PC-3 (cell line): ENCODE measurements around the gene SHCBP1L. TPM values are rescaled to one million over a fixed set of nuclear protein-coding genes. Genes with fewer than 3 reads are reported as not detected.

Source experiments
- ATAC-seq: fragments of 200-7000 bp; cut with Tn5 transposase; 2 replicates; pipeline ENCODE4 v1.9.1; 2020; ENCODE audit warnings: mild to moderate bottlenecking, moderate library complexity
- BruUV-seq: library from RNA; stranded (reverse); fragments of 400-500 nt; replicated peaks from 2 replicates; lab custom pipeline; 2021; lab: Mats Ljungman, UMichigan
- CTCF ChIA-PET: fragments of 300-600 bp; sonication (Branson Sonifier 250); formaldehyde crosslinking; loops from one replicate; lab custom pipeline; 2022; ENCODE audit warnings: antibody characterized with exemption; lab: Charles Lee
- POLR2A ChIA-PET: fragments of 300-600 bp; sonication (Branson Sonifier 250); formaldehyde crosslinking; loops from one replicate; lab custom pipeline; 2022; ENCODE audit warnings: antibody characterized with exemption; ENCODE audit not compliant: unreplicated experiment; lab: Charles Lee
- DNase-seq: peaks from one replicate; pipeline ENCODE4 v3.0.0-alpha.2; 2015
- H2AFZ ChIP-seq: fragments of 300-600 bp; sonication (generic); 2 replicates; pipeline ENCODE4 v1.6.0; 2016; ENCODE audit warnings: antibody characterized with exemption, low read length
- H3F3A ChIP-seq: fragments of 300-600 bp; sonication (generic); one replicate; pipeline ENCODE4 v1.6.0; 2017; ENCODE audit warnings: antibody characterized with exemption, low read length, control low read depth, mild to moderate bottlenecking; ENCODE audit not compliant: unreplicated experiment
- H3K27ac ChIP-seq: fragments of 300-600 bp; sonication (generic); 2 replicates; pipeline ENCODE4 v1.5.1; 2016; ENCODE audit warnings: mild to moderate bottlenecking, low read length
- H3K27me3 ChIP-seq: fragments of 300-600 bp; sonication (generic); 2 replicates; pipeline ENCODE4 v1.6.1; 2016; ENCODE audit warnings: low read length, mixed read lengths
- H3K36me3 ChIP-seq: fragments of 300-600 bp; sonication (generic); 2 replicates; pipeline ENCODE4 v1.6.1; 2016; ENCODE audit warnings: low read depth, mixed run types, low read length, mixed read lengths
- H3K4me1 ChIP-seq: fragments of 300-600 bp; sonication (generic); 2 replicates; pipeline ENCODE4 v1.5.1; 2016; ENCODE audit warnings: low read length; ENCODE audit not compliant: insufficient read depth
- H3K4me2 ChIP-seq: fragments of 300-600 bp; sonication (generic); 2 replicates; pipeline ENCODE4 v1.6.0; 2016; ENCODE audit warnings: low read length
- H3K4me3 ChIP-seq: fragments of 300-600 bp; sonication (generic); 2 replicates; pipeline ENCODE4 v1.5.1; 2016; ENCODE audit warnings: mild to moderate bottlenecking, low read length, mixed read lengths
- H3K79me2 ChIP-seq: fragments of 300-600 bp; sonication (generic); 2 replicates; pipeline ENCODE4 v1.6.1; 2017; ENCODE audit warnings: low read length, mixed read lengths
- H3K9ac ChIP-seq: fragments of 300-600 bp; sonication (generic); 2 replicates; pipeline ENCODE4 v1.6.0; 2016; ENCODE audit warnings: mild to moderate bottlenecking, low read length
- H3K9me2 ChIP-seq: fragments of 300-600 bp; sonication (generic); replicated peaks from 2 replicates; pipeline ENCODE4 v1.6.1; 2016; ENCODE audit warnings: mixed run types, low read length, mixed read lengths
- H3K9me3 ChIP-seq: fragments of 300-600 bp; sonication (generic); 2 replicates; pipeline ENCODE4 v1.6.1; 2016; ENCODE audit warnings: low read length, mixed read lengths
- H4K20me1 ChIP-seq: fragments of 300-600 bp; sonication (generic); 2 replicates; pipeline ENCODE4 v1.6.1; 2016; ENCODE audit warnings: low read length, mixed read lengths
- CTCF ChIP-seq: fragments of 300-600 bp; sonication (generic); conservative IDR thresholded peaks from 2 replicates; pipeline ENCODE4 v1.5.1; 2017; ENCODE audit warnings: antibody characterized with exemption, low read depth, mild to moderate bottlenecking, low read length
- EZH2 ChIP-seq: fragments of 300-600 bp; sonication (generic); IDR thresholded peaks from one replicate; pipeline ENCODE4 v1.6.1; 2017; ENCODE audit warnings: antibody characterized with exemption, mild to moderate bottlenecking, low read length; ENCODE audit not compliant: unreplicated experiment
- EZH2phosphoT487 ChIP-seq: fragments of 300-600 bp; sonication (generic); IDR thresholded peaks from 2 replicates; pipeline ENCODE4 v1.6.1; 2018; ENCODE audit warnings: mild to moderate bottlenecking, antibody characterized with exemption, low read length, borderline replicate concordance
- intact Hi-C: fragments of 100-400 bp; cut with micrococcal nuclease; formaldehyde crosslinking; loops from 2 replicates; pipeline ENCODE4 v1.9.0; 2023
- total RNA-seq: library from RNA; depleted of rRNA; stranded (reverse); fragments of >200 nt; gene quantifications from 2 replicates; pipeline ENCODE4 v1.2.3, GENCODE V29; 2014

SHCBP1L gene
- total RNA-seq, 1 experiment from 2014 or later = not detected

- Histone ChIP-seq H2AFZ (no peak overlapping the region), H3K36me3 (peaks cover 93% of the 10 kb centered on the region), H3K9me3 (no peaks in the 10 kb centered on the region), H3K4me2 (no peak overlapping the region), H3K4me1 (no peaks in the 10 kb centered on the region), H3K9me2 (no peaks in the 10 kb centered on the region), H3K4me3 (no peak overlapping the region), H3K9ac (no peak overlapping the region), H3K27ac (no peak overlapping the region), H4K20me1 (no peaks in the 10 kb centered on the region), H3K79me2 (no peaks in the 10 kb centered on the region), H3F3A (no peaks in the 10 kb centered on the region), H3K27me3 (no peaks in the 10 kb centered on the region)
- POLR2A ChIA-PET = no interaction called here
- no peak for ATAC-seq
- no TSS peak for BruUV-seq
- CTCF ChIA-PET = no interaction called here
- DNase-seq = no peak
- intact Hi-C loops = no loop called here
- TF ChIP-seq CTCF (no peak), EZH2phosphoT487 (no peak), EZH2 (no peak)
Observed at GRCh38 chr1:182875889-182876288, 77.1 kb downstream of the SHCBP1L start.

- H3K79me2 ChIP-seq = no peaks in the 10 kb centered on the region
- H3K36me3 ChIP-seq = peaks cover 89% of the 10 kb centered on the region
- no peaks in the 10 kb centered on the region for H3K4me1 ChIP-seq
Observed at GRCh38 chr1:182872881-182873280, 80.1 kb downstream of the SHCBP1L start.

More at GRCh38 chr1:182872881-182873280, 80.1 kb downstream of the SHCBP1L start:
- intact Hi-C loops = no loop called here
- ATAC-seq (no peak), DNase-seq (no peak)
- Histone ChIP-seq H3K9ac (no peak overlapping the region), H2AFZ (no peak overlapping the region), H3F3A (no peaks in the 10 kb centered on the region), H3K27me3 (no peaks in the 10 kb centered on the region), H3K9me2 (no peaks in the 10 kb centered on the region), H3K4me3 (no peak overlapping the region), H3K4me2 (no peak overlapping the region), H3K27ac (no peak overlapping the region), H4K20me1 (0 out of 2 replicates have a peak, but pooled peaks cover 3% of the 10 kb centered on the region), H3K9me3 (no peaks in the 10 kb centered on the region)
- POLR2A ChIA-PET = no interaction called here
- CTCF ChIA-PET = no interaction called here
- TF ChIP-seq EZH2 (no peak), CTCF (no peak)
- no TSS peak for BruUV-seq
